ENCODE results near the gene HIVEP3. TPM values are rescaled to one million over a fixed set of nuclear protein-coding genes. Genes with fewer than 3 reads are reported as not detected.

Gene HIVEP3
- total RNA-seq, 4 donors from 2014 or later, result 6.1 to 10.1 (median 7.8) TPM

DNA sequence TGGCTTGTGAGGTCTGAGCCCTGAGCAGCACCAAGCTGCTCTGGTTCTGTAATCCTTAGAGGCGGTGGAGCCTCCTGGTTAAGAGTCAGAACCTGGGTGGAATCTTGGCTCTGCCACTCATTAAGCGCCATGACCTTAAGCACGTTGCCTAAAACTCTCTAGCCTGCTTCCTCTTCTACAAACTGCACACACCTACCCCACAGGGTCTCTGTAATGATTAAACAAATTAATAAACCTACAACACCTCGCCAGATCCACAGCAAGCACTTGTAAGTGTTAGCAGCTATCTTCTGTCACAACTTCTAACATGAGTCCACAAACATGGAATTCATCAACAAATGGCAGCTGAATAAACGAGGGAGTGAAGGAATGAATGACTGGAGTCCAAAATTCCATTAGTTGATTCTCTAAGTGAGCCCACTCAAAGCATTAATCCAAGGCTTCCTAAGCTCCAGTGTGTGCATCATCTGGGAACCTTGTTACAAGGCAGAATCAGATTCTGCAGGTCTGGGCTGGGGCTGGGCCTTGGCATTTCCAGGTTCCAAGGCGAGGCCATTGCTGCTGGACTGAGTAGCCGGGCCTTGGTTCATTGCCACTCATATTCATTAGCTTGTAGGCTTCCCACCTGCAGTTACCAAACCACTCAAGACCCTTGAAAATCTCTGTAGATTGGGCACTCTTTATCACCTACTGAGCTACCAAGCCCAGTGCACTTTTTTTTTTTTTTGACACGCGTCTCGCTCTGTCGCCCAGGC, 168.6 kb downstream of the HIVEP3 start:
- DNase-seq (ENCODE audit: low spot score), result no peak

DNA sequence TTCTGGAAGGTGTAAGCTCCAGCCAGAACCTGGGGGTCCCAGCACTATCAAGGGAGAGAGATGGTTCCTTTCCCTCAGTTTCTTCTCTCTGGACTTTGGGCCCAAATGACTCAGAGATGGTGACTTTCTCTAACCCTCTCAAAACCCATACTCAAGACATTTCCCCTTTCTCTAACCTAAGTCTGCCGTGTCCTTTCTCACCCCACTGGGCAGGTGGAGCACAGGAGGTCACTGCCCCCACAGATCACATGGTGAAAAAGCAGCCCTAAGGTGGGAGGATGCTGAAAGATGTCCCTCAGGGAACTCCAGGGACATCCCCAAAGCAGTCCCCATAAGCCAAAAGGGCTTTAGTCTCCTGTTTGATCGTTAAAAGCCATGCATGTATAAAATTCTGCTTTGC, 173.7 kb downstream of the HIVEP3 start:
- no peak for DNase-seq (ENCODE audit: low spot score)
- no peak for ATAC-seq (ENCODE audit: low FRiP score)
- TF ChIP-seq, protein P1, sequence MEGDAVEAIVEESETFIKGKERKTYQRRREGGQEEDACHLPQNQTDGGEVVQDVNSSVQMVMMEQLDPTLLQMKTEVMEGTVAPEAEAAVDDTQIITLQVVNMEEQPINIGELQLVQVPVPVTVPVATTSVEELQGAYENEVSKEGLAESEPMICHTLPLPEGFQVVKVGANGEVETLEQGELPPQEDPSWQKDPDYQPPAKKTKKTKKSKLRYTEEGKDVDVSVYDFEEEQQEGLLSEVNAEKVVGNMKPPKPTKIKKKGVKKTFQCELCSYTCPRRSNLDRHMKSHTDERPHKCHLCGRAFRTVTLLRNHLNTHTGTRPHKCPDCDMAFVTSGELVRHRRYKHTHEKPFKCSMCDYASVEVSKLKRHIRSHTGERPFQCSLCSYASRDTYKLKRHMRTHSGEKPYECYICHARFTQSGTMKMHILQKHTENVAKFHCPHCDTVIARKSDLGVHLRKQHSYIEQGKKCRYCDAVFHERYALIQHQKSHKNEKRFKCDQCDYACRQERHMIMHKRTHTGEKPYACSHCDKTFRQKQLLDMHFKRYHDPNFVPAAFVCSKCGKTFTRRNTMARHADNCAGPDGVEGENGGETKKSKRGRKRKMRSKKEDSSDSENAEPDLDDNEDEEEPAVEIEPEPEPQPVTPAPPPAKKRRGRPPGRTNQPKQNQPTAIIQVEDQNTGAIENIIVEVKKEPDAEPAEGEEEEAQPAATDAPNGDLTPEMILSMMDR (IDR thresholded peaks at IDR 0.05), result no peak

More for the DNA sequence above, 168.6 kb downstream of the HIVEP3 start:
- TF ChIP-seq, protein P1 (IDR thresholded peaks at IDR 0.05), result no peak
- ATAC-seq (ENCODE audit: low FRiP score), result no peak

DNA sequence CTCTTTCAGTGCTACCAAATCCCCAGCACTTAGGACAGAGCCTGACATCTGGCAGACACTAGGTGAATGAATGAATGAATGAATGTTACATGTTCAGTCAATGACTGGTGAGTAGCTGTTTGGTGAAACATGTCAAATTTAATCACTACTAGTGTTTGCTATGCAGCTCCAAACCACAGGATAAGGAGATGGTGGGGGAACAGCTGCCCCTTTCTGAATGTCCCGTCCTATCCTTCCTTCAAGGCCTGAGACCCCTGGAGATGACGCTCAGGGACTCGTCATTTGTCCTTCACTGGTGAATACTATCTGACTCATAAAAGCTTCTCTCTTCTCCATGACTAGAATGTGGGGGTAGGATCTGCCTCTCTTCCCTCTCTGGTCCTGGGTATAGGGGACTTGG, 175.4 kb downstream of the HIVEP3 start:
- no peak for ATAC-seq (ENCODE audit: low FRiP score)
- DNase-seq (ENCODE audit: low spot score), result no peak
- TF ChIP-seq, protein P1 (IDR thresholded peaks at IDR 0.05), result no peak

DNA sequence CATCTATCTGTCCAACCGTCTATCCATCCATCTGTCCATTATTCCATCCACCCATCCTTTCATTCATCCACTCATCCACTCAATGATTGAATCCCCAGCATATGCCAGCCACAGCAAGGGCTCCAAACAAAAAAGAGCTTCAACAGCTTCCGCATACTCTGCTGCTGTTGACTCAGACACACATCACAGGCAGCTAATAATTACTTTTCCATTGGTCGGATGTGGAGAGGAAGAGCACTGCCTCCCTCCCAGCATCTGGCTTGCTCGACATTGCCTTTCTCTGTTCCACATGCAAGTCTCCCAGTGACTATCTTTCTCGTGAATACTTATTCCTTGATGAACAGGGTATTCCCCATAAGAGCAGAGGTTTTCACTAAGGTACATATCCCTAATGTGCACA, 176.5 kb downstream of the HIVEP3 start:
- ATAC-seq (ENCODE audit: low FRiP score) (no peak), DNase-seq (ENCODE audit: low spot score) (no peak)
- TF ChIP-seq, protein P1 (IDR thresholded peaks at IDR 0.05), result no peak

DNA sequence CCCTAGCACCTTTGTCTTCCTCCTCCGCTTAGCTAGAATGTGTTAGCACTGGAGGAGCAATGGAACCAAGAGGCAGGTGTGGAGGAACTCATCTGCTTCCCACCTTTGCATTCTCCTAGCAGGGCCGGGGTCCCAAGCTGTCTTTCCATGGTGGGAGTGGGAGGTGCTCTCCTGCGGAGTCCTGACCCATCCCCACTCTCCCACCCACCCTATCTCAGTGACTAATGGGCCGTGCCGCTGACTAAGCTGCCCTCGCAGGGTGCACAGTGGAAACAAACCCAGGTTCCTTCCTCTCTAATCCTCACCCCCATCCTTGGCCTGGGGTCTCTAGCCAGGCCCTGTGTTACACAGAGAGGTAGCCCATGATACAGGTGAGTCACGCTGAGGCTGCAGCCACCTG, 177.5 kb downstream of the HIVEP3 start:
- DNase-seq (ENCODE audit: low spot score), result no peak
- TF ChIP-seq, protein P1 (IDR thresholded peaks at IDR 0.05), result no peak
- ATAC-seq (ENCODE audit: low FRiP score), result no peak

DNA sequence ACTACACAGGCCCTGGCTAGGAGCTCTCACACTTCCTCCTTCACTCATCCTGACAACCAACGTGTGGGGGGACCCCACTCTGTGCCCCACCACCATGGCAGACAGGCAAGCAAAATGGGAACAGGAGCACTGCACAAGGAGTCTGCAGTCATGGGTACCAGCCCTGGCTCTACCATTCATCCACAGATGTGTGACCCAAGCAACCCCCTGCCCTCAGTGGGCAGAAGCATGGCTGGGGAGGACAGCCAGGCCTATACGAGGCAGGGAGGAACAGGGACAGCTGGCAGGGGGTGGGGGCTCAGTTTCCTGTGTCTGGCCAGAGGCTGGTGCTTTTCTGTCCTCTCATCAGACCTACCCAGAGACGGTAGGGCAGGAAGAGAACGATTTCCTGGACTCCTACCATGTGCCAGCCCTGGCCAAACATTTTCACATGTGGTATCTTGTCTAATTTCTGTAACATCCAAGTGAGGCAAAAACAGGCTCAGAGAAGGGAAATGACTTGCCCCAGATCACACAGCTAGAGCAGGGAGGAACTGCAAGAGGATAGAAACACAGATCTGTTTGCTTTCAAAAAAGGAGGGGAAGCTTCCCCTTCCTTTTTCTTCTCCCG, 178.0 kb downstream of the HIVEP3 start:
- TF ChIP-seq, protein P1 (IDR thresholded peaks at IDR 0.05), result no peak
- DNase-seq (ENCODE audit: low spot score), result no peak
- no peak for ATAC-seq (ENCODE audit: low FRiP score)

DNA sequence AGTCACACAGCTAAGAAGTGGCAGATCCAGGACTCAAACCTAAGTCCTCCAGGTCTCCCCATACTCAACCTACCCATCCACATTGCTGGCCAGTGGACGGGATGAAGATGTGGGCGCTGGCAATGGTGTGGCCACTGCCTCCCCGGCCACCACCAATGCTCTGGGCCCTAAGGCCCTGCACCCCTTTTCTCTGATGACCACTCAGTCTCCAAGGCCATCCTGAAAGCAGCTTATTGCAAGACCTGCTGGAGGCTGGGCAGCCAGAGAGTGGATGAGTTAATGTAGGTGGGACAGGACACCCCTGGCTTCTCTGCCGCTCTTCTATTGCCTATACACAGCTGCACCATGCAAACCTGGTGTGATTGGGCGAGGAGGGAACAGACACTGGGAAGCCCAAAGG, 178.7 kb downstream of the HIVEP3 start:
- TF ChIP-seq, protein P1 (IDR thresholded peaks at IDR 0.05), result no peak
- ATAC-seq (ENCODE audit: low FRiP score), result peak; percentile 12
- no peak for DNase-seq (ENCODE audit: low spot score)

All from omental fat pad (tissue), 4 donors.